NCI-H2081 (cell line): ENCODE results near the gene ZNF577.
"Not testable (repeated sequence)": the region's sequence is repeated elsewhere in the genome, so short reads cannot be mapped to it uniquely, and the experiment has no call there.

ENCODE experiments used
- DNase-seq, 2 experiments: peaks; one replicate each; lab custom pipeline; 2025; lab: John Stamatoyannopoulos, UW

ZNF577 gene

DNA sequence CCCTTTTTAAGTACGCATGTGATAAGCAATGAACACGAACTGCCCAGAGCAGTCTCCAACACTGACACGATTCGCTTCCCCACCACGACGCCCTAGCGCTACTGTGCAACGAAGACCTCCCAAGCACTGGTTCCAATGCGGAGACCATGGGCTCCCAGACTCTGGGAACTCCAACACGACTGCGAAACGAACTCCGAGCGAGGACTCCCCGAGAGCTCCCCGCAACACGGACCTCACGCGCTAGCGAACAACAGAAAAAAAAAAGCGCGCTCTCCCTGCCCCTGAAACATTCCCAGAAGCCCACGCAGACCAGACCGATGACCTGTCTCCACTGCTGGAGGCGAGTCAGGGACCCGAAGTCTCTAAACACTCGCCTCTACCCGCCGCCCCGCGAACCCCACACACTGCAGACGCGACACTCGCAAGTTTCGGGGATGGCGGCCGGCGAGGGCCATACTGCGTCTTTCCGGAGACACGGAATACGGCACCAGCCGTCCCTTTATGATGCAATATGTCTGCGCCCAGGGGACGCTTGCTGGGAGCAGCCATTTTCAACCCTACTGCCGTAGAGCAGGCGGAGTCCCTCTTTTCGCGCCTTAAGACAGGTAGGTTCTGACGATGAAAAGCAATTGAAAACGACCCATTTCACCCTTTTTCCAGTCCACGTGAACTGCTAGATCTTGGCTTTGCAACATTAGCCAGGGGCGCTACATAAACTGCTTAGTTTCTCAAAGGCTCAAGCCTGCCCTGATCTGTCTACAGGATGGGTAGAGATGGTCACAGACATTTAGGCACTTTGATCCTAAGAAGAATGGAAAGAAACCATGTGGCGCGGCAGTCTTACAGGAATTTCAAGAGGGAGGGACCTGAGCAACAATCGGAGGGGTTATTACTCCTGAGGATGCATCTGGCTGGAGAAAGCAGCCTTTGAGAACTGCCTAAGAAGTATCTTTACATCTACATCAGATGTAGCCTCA, at the start of gene ZNF577:
ZNF577 (minus strand) TSS at position 430 of the 977 bp plus-strand sequence. CDS start 7,569 bp downstream, outside the sequence.
- no peak for DNase-seq

DNA sequence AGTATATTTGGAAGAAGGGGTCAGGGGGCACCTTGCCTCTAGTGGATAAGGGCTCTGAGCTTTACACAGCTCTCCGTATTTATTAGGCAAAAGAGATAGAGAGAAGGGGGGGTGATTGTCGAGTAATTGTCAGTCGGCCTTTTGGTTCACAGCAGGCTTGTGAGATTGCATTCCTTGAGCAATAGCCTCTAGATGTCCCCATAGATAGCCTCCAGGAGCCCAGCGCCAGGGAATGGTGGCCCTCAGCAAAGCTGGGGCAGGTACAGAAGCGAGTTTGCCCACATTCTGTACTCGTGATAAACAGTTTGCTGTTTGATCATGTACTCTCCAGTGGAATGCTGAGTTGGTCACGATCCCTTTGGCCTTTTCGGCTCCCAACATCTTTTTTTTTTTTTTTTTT, 44.2 kb upstream of the ZNF577 start:
- no peak for DNase-seq

DNA sequence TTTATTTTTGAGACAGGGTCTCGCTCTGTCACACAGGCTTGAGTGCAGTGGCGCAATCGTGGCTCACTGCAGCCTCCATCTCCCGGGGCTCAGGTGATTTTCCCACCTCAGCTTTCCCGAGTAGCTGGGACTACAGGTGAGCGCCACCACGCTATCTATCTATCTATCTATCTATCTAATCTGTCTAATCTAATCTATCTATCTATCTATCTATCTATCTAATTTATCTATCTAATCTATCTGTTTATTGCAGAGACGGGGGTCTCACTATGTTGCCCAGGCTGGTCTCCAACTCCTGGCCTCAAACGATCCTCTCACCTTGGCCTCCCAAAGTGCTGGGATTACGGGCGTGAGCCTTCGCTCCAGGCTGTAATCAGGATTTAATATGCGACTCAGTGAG, 40.1 kb upstream of the ZNF577 start:
- DNase-seq = no peak

- peak; percentile 79 to 90 for DNase-seq
These were observed 39.3 kb upstream of the ZNF577 start, which contains the start of gene ZNF613 for GRCh38 chr19:51926784-51927741. ZNF613 (plus strand) TSS chr19:51927472; CDS start chr19:51936221, 8,749 bp downstream.

- no peak for DNase-seq
These were observed 38.7 kb upstream of the ZNF577 start for GRCh38 chr19:51926426-51926783.

DNA sequence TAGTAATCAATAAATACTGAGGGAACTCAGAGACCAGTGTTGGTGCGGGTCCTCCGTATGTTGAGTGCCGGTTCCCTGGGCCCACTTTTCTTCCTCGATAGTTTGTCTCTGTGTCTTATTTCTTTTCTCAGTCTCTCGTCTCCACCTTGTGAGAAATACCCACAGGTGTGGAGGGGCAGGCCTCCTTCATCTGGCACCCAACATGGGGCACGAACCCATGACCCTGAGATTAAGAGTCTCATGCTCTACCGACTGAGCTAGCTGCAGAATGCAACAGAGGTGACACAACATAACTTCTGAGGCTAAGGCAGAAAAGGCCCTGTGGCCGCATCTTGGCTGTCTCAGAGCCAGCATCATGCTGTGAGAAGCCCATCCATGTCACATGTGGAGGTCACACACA, 34.2 kb upstream of the ZNF577 start:
- no peak for DNase-seq

- no peak for DNase-seq
These were observed 31.9 kb upstream of the ZNF577 start for GRCh38 chr19:51919606-51920005.

- no peak for DNase-seq
These were observed 28.4 kb upstream of the ZNF577 start for GRCh38 chr19:51916167-51916566.

- DNase-seq = no peak
These were observed 27.6 kb upstream of the ZNF577 start for GRCh38 chr19:51915324-51915867.

DNA sequence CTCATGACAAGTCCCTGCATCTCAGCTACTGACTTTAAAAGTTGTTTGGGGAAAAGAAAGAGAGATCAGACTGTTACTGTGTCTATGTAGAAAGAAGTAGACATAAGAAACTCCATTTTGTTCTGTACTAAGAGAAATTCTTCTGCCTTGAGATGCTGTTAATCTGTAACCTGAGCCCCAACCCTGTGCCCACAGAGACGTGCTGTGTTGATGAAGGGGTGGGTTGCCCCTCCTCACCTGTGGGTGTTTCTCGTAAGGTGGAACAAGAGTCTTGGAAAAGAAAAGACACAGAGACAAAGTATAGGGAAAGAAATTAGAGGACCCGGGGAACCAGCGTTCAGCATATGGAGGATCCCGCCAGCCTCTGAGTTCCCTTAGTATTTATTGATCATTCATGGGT, 20.2 kb upstream of the ZNF577 start:
- not testable (repeated sequence) for DNase-seq

- DNase-seq = not testable (repeated sequence)
These were observed 18.4 kb upstream of the ZNF577 start for GRCh38 chr19:51906108-51906507.

- DNase-seq = not testable (repeated sequence)
These were observed 17.9 kb upstream of the ZNF577 start for GRCh38 chr19:51905639-51906038.

DNA sequence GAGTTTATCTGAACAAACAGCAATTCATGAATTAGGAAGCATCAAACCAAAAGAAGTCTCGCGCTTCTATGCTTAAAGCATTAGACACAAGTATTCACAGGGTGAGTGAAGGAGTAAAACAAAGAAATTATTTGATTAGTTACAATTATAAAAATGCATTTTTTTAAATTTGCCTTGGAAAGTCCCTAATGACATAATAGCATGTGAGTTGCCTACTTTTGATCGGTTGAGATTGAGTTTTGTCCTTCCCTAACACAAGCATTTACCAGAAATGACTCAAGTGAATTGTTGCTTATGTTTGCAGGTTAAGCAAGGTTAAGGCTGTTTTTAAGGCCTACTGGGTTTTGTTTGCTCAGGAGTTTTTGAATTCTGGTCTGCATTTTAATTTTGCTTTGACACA, 17.5 kb upstream of the ZNF577 start:
- no peak for DNase-seq

- DNase-seq = peak; percentile 45 to 67
These were observed 16.8 kb upstream of the ZNF577 start, which contains the start of gene ZNF649 for GRCh38 chr19:51904331-51905165. ZNF649 (minus strand) TSS chr19:51905017; CDS start chr19:51900107, 4,910 bp downstream.

GRCh38 chr19:51903192-51903591, 15.4 kb upstream of the ZNF577 start:
- DNase-seq = no peak

- DNase-seq = no peak
These were observed 14.1 kb upstream of the ZNF577 start for GRCh38 chr19:51901860-51902259.

- DNase-seq = no peak
These were observed 3.5 kb upstream of the ZNF577 start for GRCh38 chr19:51891193-51891747.

- DNase-seq = no peak
These were observed 2.2 kb upstream of the ZNF577 start for GRCh38 chr19:51889934-51890333.

DNA sequence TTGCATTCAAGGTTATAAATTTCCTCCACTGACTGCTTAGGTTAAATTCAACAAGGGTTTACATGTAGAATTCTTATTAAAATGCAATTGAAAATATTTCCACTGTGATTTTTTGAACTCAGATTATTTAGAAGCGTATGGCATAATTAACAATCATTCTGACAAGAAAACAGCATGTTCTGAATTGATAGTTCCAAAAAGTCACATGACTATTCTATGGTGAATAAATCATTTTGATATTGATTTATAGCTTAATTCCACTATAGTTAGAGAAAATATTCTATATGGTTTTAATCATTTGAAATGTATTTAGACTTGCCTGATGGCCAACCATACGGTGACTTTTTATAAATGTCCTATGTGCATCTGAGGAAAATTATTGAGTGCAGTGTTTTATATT, 3.0 kb downstream of the ZNF577 start:
- no peak for DNase-seq

GRCh38 chr19:51882518-51882917, 5.2 kb downstream of the ZNF577 start:
- DNase-seq = no peak

DNA sequence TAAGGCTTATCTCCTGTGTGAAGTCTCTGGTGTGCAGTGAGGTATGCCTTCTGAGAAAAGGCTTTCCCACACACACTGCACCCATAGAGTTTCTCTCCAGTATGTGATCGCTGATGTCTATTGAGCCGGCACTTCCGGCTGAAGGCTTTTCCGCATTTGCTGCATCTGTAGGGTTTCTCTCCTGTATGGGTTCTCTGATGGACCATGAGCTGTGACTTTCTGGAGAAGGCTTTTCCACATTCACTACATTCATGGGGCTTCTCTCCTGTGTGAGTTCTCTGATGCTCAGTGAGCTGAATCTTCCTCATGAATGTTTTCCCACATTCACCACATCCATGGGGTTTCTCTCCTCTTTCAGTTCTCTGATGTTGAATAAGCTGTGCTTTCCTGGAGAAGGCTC, 14.7 kb downstream of the ZNF577 start:
- no peak for DNase-seq
